Stimulated activated CD4-positive, alpha-beta T cell treated with anti-CD3 and anti-CD28 coated beads, Interleukin-1b, Interleukin-23, amount 100 ng/mL, for 48 hours (primary cell): ENCODE data around the gene FRMD4A.
"Not testable (repeated sequence)": the region's sequence is repeated elsewhere in the genome, so short reads cannot be mapped to it uniquely, and the experiment has no call there.

Experiments
- DNase-seq: peaks from one replicate; pipeline ENCODE4 v3.0.0-alpha.2; 2020

The FRMD4A gene

GRCh38 chr10:14285941-14286560, 44.7 kb downstream of the FRMD4A start:
- DNase-seq, result no peak

DNA sequence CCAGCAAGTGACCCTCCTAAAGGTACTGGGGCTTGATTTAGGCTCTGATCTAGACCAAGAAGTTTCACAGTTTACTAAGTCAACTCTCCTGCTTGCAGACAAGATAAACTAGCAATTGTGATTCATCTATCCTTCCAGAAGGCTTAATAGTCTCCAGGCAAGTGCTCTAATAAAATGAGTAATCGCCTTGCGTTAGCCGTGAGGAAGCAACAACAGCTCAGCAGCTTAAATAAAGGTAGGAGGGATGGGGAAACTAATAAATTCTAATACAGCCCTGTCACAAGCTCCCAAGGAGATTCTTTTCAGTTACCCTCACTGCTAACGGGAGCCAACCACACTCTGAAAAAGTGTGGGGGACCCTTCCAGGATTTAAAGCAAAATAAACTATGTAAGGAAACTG, 48.4 kb downstream of the FRMD4A start:
- DNase-seq, result no peak

DNA sequence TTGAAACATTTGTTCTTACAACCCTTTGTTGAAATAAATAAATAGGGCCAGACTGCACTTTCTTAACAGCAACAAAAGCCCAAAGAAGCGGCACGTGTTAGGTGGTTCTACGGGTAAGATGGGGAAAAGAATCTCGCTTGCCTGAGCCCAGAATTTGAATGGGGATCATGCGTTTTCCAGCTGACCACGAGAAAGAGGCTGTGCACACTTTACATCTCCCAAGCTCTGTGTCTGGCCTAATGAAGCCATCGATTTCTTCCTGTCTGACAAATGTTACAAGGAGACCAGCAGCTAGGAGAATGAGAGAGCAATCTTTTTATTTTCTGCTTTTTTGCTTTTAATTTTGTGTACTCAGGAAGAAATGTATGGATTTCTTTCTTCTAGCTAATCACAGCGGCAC, 52.2 kb downstream of the FRMD4A start:
- no peak for DNase-seq

DNA sequence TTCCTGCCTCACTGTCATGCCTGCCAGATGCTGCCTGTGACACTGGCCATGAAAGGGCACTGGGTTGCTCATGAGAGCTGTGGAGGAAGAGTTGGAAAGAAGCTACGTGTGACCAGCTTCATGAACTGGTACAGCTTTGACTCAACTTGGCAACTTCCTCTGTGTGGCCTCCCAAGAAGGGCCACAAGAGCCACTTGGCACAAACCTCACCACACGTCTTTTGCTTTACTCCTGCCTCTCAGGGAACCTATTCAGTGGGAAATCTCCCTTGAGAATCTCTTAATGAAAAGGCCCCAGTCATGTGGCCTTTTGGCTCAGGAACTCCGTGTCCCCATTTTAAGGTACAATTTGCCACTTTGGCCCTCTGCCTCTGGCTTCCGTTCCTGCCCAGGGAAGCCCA, 54.5 kb downstream of the FRMD4A start:
- DNase-seq, result no peak

- no peak for DNase-seq
Observed at GRCh38 chr10:14271621-14272020, 59.1 kb downstream of the FRMD4A start.

- no peak for DNase-seq
Observed at GRCh38 chr10:14270370-14270769, 60.4 kb downstream of the FRMD4A start.

DNA sequence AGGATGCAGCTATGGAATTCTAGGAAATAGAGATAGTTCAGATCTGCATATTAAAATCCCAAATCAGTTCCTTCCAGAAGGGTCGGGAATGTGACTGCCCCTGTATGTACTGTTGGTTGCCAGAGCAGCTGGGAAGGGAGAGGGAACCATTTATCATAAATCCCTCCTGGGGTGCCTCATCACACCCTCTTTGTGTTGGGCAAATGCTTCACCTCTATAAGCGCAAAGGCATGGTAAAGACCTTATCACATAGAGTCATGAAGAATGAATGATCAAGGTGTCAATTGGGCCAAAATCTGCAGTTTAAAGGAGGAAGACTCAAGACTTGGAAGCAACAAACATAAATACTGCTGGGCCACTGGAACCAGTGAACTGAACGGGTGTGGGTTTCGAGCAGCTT, 65.0 kb downstream of the FRMD4A start:
- DNase-seq, result no peak

DNA sequence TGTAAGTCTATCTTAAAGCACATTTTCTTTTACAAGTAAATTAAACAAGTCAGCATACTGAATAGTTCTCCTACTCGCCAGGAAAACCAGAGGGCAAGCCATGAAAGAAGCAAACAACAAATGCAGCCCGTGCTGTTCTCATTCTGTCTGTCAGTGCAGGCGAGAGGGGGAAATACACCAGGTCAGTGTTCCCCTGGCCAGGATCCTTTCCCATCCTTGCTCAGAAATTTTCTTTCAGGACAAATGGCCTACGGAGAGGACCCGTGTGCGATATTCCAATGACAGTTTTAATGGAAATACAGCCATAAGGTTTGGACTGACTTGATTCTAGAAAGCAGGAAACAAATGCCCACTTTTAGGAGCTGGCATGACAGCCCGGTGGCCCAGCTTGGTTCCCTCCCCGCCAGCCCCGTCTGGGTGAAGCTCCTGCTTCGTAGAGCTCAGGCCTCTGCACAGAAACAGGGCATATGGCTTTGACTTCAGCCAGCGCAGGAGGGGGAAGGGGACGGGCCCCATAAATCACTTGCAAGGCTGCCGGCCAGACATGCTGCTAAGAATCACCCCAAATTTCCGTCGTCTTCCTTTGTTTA, 67.8 kb downstream of the FRMD4A start:
- no peak for DNase-seq

DNA sequence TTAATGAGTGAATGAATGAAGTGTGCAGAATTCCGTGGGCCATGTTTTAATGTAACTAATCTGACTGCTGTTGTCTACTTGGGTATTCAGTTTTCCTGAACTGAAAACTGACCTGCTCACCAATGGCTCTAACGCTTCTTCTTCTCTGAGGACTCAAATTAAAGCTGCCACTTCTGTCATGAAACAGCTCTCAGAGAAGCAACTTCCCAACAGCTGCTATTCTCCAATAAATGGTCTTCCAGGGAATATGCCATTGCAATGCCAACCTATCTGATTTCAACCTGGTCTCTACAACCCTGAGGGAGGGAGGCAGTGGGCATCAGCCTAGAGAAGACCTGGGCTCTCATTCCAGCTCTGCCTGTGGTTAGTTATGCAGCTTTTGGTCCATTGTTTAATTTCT, 69.4 kb downstream of the FRMD4A start:
- DNase-seq, result no peak

DNA sequence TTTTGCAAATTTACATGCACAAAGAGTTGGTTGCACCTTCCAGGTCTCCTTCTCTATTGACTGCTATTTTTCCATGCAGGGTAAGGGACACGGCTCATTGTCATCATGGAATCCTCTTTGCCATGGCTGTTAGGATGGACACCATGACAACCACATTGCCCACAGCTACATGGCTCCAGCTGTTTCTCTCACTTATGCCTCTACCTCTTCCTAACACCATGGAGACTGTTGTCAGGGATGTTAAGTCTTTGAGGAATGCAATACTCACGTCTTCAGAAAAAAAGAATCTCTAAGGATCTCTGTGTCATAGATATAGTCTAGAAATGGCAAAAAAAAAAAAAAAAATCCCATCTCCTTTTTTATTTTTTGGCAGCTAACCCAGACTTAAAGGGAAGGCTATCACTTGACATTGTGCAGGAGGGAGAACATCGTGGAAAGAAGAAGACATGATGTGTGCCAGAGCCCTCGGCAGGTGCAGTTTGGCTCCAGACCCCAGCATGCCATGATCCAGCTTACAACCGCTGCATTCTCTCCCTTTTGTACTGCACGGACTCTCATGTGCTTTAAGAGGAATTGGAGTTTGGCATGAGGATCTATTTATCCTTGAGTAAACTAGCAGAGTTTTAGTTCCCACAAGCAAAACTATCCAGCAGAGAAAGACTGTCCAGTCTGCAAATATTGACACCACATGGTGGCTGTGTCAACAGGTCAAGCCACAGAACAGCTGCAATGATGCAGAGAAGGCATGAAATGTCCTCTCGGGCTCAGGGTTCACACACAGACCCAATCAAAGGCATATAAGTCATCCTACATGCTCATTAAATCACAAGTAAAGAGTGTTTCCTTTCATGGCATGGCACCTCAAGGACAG, 70.8 kb downstream of the FRMD4A start:
- no peak for DNase-seq

GRCh38 chr10:14254368-14254767, 76.4 kb downstream of the FRMD4A start:
- no peak for DNase-seq

GRCh38 chr10:14253711-14254110, 77.0 kb downstream of the FRMD4A start:
- no peak for DNase-seq

GRCh38 chr10:14253079-14253478, 77.6 kb downstream of the FRMD4A start:
- no peak for DNase-seq

GRCh38 chr10:14250496-14251076, 80.1 kb downstream of the FRMD4A start:
- no peak for DNase-seq

DNA sequence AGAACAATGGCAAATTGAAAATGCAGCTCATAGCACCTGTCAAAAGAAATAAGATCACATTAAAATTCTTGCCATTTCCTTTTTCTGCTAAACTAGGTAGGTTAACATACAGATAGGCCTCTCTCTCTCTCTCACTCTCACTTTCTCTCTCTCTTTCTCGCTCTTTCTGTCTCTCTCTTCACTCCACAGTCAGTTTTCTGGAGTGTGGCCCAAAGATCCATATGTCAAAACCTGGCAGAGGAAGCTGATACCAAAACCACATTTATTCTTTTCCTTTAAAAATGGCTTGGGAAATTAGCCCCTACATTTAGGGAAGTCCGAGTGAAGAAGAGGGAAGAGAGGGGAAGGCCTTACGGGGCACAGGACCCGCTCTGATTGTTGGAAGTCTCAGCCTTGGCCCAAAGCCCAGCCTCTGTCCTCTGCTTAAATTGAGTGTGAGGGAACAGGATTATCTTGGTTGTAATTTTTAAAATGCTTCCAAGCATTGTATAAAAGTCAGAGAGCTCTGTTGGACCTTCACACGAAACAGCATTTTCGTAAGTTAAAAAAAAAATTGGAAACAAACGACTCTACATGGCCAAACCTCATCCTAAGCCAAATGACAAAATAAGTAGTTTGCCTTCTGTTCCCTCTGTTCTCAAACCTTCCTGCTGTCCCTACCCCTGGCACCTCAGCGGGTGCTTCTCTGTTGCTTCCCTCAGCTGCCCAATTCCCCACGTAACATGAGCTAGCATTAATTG, 83.2 kb downstream of the FRMD4A start:
- DNase-seq, result no peak

DNA sequence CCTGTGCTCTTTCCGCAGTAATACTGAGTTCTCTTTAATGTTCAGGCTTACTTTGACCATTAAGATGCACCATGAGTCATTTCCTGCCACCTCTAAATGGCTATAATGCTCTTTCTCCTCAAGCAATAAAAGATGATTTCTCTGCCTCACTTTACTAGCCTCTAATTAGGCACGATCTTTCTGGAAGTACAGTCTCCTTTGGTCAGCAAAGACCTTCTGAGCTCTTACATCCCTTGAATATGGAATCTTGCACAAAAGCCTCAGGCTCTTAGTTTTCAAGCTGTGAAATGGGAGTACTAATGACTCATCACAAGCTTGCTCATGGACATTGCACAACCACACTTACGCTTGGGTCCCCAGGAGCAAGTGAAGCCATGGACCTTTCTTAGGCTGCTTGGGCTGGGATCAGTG, 85.9 kb downstream of the FRMD4A start:
- DNase-seq, result no peak

DNA sequence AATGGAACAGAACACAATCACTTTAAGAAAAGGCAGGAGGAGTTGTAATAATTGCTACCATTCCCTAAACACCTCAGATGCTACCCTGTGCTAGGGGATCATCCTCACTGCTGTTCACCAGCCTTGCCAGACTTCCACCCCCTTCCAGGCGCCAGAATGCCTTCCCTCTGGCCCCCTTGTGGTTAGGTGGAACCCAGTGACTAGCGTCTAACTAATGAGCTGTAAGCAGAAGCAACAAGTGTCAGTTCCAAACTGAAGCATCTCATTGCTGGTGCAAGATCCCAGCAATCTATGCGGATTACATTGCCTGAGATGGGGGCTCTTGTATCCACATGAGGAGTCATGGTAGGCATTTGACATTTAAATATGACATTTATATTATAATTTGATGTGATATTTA, 86.6 kb downstream of the FRMD4A start:
- peak; percentile 5 for DNase-seq

DNA sequence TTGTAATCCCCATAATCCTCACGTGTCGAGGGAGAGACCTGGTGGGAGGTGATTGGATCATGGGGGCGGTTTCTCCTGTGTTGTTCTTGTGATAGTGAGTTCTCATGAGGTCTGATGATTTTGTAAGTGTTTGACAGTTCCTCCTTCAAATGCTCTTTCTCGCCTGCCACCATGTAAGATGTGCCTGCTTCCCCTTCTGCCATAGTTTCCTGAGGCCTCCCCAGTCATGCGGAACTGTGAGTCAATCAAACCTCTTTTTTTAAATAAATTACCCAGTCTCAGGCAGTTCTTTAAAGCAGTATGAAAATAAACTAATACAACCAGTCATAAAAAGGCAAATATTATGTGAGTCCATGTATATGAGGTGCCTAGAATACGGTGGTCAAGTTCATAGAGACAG, 87.5 kb downstream of the FRMD4A start:
- no peak for DNase-seq

GRCh38 chr10:14241196-14241595, 89.5 kb downstream of the FRMD4A start:
- no peak for DNase-seq

DNA sequence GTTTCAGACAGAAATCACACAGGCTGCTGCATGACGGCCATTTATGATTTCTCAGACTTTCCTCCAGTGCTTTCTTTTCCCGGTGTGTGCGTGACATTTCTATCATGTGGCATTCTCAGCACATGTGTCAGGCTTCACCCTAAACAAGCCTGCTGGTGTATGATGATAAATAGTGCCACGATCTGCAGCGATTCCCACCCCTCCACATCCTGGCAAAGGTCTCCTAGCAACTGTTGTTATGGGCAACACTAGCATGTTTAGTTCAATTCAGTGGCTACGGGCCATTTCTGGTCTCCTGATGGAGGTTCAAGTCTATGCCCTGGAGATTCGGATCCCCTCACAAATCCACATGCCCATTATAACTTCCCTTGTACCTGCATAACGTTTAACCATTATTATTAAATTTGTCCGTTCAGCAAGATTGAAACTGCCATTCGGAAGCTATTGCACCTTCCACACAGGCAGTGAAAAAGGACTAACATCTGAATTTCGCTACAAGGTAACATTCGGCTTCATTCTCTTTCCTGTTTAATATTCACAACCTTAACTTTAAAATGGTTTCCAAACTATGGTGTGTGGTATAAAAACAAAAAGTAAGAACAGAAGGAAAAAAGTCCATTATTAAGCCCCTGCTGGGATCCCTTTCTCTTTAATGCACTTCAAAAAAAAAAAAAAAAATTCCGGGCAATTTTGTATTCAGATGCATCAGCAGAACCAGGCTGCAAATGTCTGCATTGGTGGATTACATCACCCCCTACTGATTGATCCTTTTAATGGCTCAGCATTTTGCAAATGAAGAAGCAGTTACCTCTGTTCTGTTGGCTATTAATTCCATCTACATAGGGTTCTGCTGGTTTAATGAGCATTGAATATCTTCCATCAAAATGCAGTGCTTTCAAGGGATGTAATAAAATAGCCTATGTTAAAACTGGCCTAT, 90.2 kb downstream of the FRMD4A start:
- peak; percentile 1 for DNase-seq

- not testable (repeated sequence) for DNase-seq
Observed at GRCh38 chr10:14238659-14239058, 92.1 kb downstream of the FRMD4A start.

DNA sequence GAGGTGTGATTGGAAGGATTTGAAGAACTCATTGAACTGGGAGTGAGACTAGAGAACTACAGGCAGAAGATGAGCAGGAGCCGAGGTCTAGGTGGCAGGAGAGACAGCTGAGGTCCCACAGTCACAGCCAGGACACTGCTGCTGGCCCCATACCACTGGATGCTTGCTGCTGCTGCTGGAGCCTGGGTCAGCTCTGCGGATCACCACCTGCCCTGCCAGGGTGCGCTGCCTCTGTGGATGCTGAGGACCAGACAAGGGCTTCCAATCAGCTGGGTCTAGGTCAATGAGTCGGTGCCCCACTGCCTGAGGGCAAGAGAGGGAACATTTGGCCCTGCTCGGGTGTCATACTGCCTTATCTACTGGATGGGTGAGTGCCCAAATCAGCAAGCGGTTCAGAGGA, 94.4 kb downstream of the FRMD4A start:
- DNase-seq, result no peak
